ENCODE results near the gene MTA3.

DNA sequence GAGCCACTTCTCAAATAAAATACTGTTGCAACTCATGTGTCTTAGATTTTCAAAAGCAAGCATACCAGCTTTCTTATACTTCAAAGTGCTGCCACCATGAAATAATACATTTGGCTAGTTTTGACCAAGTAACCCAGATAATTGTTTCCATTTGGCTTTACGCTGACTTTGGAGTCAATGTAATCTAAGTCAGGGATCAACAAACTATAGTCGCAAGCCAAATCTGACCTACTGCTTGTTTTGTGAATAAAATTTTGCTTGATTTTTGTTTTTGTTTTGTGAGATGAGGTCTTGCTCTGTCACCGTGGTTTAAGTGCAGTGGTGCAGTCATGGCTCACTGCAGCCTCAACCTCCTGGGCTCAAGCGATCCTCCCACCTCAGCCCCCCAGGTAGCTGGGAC lies 130.5 kb downstream of the MTA3 start:
- TF ChIP-seq, protein P1, sequence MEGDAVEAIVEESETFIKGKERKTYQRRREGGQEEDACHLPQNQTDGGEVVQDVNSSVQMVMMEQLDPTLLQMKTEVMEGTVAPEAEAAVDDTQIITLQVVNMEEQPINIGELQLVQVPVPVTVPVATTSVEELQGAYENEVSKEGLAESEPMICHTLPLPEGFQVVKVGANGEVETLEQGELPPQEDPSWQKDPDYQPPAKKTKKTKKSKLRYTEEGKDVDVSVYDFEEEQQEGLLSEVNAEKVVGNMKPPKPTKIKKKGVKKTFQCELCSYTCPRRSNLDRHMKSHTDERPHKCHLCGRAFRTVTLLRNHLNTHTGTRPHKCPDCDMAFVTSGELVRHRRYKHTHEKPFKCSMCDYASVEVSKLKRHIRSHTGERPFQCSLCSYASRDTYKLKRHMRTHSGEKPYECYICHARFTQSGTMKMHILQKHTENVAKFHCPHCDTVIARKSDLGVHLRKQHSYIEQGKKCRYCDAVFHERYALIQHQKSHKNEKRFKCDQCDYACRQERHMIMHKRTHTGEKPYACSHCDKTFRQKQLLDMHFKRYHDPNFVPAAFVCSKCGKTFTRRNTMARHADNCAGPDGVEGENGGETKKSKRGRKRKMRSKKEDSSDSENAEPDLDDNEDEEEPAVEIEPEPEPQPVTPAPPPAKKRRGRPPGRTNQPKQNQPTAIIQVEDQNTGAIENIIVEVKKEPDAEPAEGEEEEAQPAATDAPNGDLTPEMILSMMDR (conservative IDR thresholded peaks at IDR 0.05; ENCODE audit: low read depth, low read length), result no peak
- no peak for TF ChIP-seq EZH2 (IDR thresholded peaks at IDR 0.05; ENCODE audit: borderline replicate concordance, low read depth, low read length, poor library complexity, severe bottlenecking)

All from A673 (cell line).